PC-9 (cell line): ENCODE measurements around the gene FBXL14. TPM values are rescaled to one million over a fixed set of nuclear protein-coding genes. Genes with fewer than 3 reads are reported as not detected.
"Not testable (repeated sequence)": the region's sequence is repeated elsewhere in the genome, so short reads cannot be mapped to it uniquely, and the experiment has no call there.

Source experiments
- BruUV-seq: library from RNA; stranded (reverse); fragments of 400-500 nt; replicated peaks from 2 replicates; lab custom pipeline; 2021; lab: Mats Ljungman, UMichigan
- CTCF ChIA-PET: fragments of 300-600 bp; sonication (Branson Sonifier 250); formaldehyde crosslinking; loops from one replicate; lab custom pipeline; 2022; ENCODE audit warnings: antibody characterized with exemption; lab: Charles Lee
- POLR2A ChIA-PET: fragments of 300-600 bp; sonication (Branson Sonifier 250); formaldehyde crosslinking; loops from one replicate; lab custom pipeline; 2022; ENCODE audit warnings: antibody characterized with exemption; ENCODE audit not compliant: unreplicated experiment; lab: Charles Lee
- DNase-seq, 2 experiments: peaks; one replicate each; pipeline versions ENCODE4 v3.0.0 to v3.0.0-alpha.2; 2015 to 2022; ENCODE audit warnings: mixed read lengths in 1 of 2
- H2AFZ ChIP-seq: fragments of 200-600 bp; sonication (generic); 2 replicates; pipeline ENCODE4 v1.8.1; 2017; ENCODE audit warnings: antibody characterized with exemption
- H3F3A ChIP-seq: fragments of 200-600 bp; sonication (generic); 2 replicates; pipeline ENCODE4 v1.8.1; 2017; ENCODE audit warnings: antibody characterized with exemption, mild to moderate bottlenecking, low read depth; ENCODE audit not compliant: insufficient read depth
- H3K27ac ChIP-seq: fragments of 200-600 bp; sonication (generic); 2 replicates; pipeline ENCODE4 v1.6.1; 2016; ENCODE audit warnings: mixed run types
- H3K27me3 ChIP-seq: fragments of 200-600 bp; sonication (generic); 2 replicates; pipeline ENCODE4 v1.6.1; 2016; ENCODE audit warnings: low read depth, mixed run types; ENCODE audit not compliant: insufficient read depth
- H3K36me3 ChIP-seq: fragments of 200-600 bp; sonication (generic); 2 replicates; pipeline ENCODE4 v1.6.1; 2016; ENCODE audit warnings: low read depth, mixed run types
- H3K4me1 ChIP-seq: fragments of 200-600 bp; sonication (generic); replicated peaks from 2 replicates; pipeline ENCODE4 v1.6.1; 2016; ENCODE audit warnings: mixed run types; ENCODE audit not compliant: insufficient read depth
- H3K4me2 ChIP-seq: fragments of 200-600 bp; sonication (generic); 2 replicates; pipeline ENCODE4 v1.6.1; 2017; ENCODE audit warnings: mixed run types
- H3K4me3 ChIP-seq: fragments of 200-600 bp; sonication (generic); 2 replicates; pipeline ENCODE4 v1.6.1; 2016; ENCODE audit warnings: mixed run types
- H3K79me2 ChIP-seq: fragments of 200-600 bp; sonication (generic); 2 replicates; pipeline ENCODE4 v1.6.1; 2017; ENCODE audit warnings: low read depth, mixed run types
- H3K9me2 ChIP-seq: fragments of 200-600 bp; sonication (generic); 2 replicates; pipeline ENCODE4 v1.8.1; 2017; ENCODE audit warnings: mild to moderate bottlenecking; ENCODE audit not compliant: insufficient read depth
- H3K9me3 ChIP-seq: fragments of 200-600 bp; sonication (generic); 2 replicates; pipeline ENCODE4 v1.8.1; 2016; ENCODE audit warnings: low read depth; ENCODE audit not compliant: insufficient read depth
- H4K20me1 ChIP-seq: fragments of 200-600 bp; sonication (generic); 2 replicates; pipeline ENCODE4 v1.8.1; 2017; ENCODE audit not compliant: insufficient read depth
- CTCF ChIP-seq: fragments of 200-600 bp; sonication (generic); conservative IDR thresholded peaks from 2 replicates; pipeline ENCODE4 v1.6.1; 2017; ENCODE audit warnings: mixed run types, antibody characterized with exemption, mild to moderate bottlenecking, moderate library complexity
- EZH2 ChIP-seq: fragments of 200-600 bp; sonication (generic); IDR thresholded peaks from 2 replicates; pipeline ENCODE4 v1.8.0; 2017; ENCODE audit warnings: antibody characterized with exemption, low read depth
- intact Hi-C: fragments of 100-400 bp; cut with micrococcal nuclease; formaldehyde crosslinking; loops from one replicate; pipeline ENCODE4 v1.10.0; 2022; ENCODE audit not compliant: unreplicated experiment
- total RNA-seq: library from RNA; stranded (reverse); gene quantifications from 2 replicates; pipeline ENCODE4 v1.2.3, GENCODE V29; 2021

Gene FBXL14
- total RNA-seq, 1 experiment from 2014 or later, result 21.1 TPM

- Histone ChIP-seq H3F3A (peaks cover 20% of the 10 kb centered on the region), H2AFZ (peak overlapping the region; percentile 80), H3K4me1 (peaks cover 29% of the 10 kb centered on the region), H3K4me2 (peak overlapping the region; percentile 78), H3K79me2 (no peaks in the 10 kb centered on the region), H3K36me3 (no peaks in the 10 kb centered on the region), H3K27me3 (no peaks in the 10 kb centered on the region), H3K9me3 (no peaks in the 10 kb centered on the region), H3K4me3 (peak overlapping the region; percentile 47), H3K27ac (peak overlapping the region; percentile 64), H4K20me1 (no peaks in the 10 kb centered on the region), H3K9me2 (no peaks in the 10 kb centered on the region)
- POLR2A ChIA-PET, result interaction anchor here (0.7 to 1.2 kb wide), 3 partner anchors 11 to 497 kb away, joined by 5 to 6 read pairs (median 6); partner anchors contain the start of gene FBXL14
- peak; percentile 90 for TF ChIP-seq CTCF
- TF ChIP-seq EZH2, result no peak
- peak; percentile 74 to 83 for DNase-seq
- BruUV-seq, result TSS peak; percentile 99
- intact Hi-C loops, result loop anchor here (1.0 to 5.0 kb wide), 5 partner anchors 186 to 788 kb away; partner anchors contain the start of gene RAD52
- CTCF ChIA-PET, result interaction anchor here (1.7 kb wide), 1 partner anchor 487 kb away, joined by 10 read pairs; no protein-coding TSS in a partner anchor
Observed at GRCh38 chr12:1605129-1606020, 11.0 kb upstream of the FBXL14 start.

- Histone ChIP-seq H3K79me2 (no peaks in the 10 kb centered on the region), H3K4me2 (no peak overlapping the region), H4K20me1 (no peaks in the 10 kb centered on the region), H3K4me3 (no peak overlapping the region), H3K36me3 (no peaks in the 10 kb centered on the region), H3K9me2 (no peaks in the 10 kb centered on the region), H2AFZ (no peak overlapping the region), H3K4me1 (peaks cover 29% of the 10 kb centered on the region), H3K9me3 (no peaks in the 10 kb centered on the region), H3F3A (peaks cover 20% of the 10 kb centered on the region), H3K27me3 (no peaks in the 10 kb centered on the region), H3K27ac (no peak overlapping the region)
- TF ChIP-seq CTCF (no peak), EZH2 (no peak)
- DNase-seq, result no peak
- intact Hi-C loops, result no loop called here
- no TSS peak for BruUV-seq
- POLR2A ChIA-PET, result no interaction called here
- CTCF ChIA-PET, result interaction anchor here (1.0 to 1.7 kb wide), 2 partner anchors 486 kb away, joined by 3 to 10 read pairs; no protein-coding TSS in a partner anchor
Observed at GRCh38 chr12:1604464-1604863, 10.1 kb upstream of the FBXL14 start.

- H3K27me3 ChIP-seq, result no peaks in the 10 kb centered on the region
- no peak overlapping the region for H3K4me2 ChIP-seq
- no peaks in the 10 kb centered on the region for H3K9me2 ChIP-seq
- ChIA-PET CTCF (interaction anchor here (0.5 to 1.0 kb wide), 4 partner anchors 485 to 1532 kb away, joined by 3 read pairs; no protein-coding TSS in a partner anchor), POLR2A (interaction anchor here (0.6 to 0.7 kb wide), 2 partner anchors 69 to 213 kb away, joined by 3 to 7 read pairs; no protein-coding TSS in a partner anchor)
- no TSS peak for BruUV-seq
- DNase-seq, result no peak
- no peaks in the 10 kb centered on the region for H3K79me2 ChIP-seq
- H3F3A ChIP-seq, result peaks cover 20% of the 10 kb centered on the region
- peaks cover 24% of the 10 kb centered on the region for H3K4me1 ChIP-seq
- TF ChIP-seq EZH2, result no peak
- no peak for TF ChIP-seq CTCF
- H2AFZ ChIP-seq, result no peak overlapping the region
- no peaks in the 10 kb centered on the region for H3K36me3 ChIP-seq
- H3K4me3 ChIP-seq, result no peak overlapping the region
- no peaks in the 10 kb centered on the region for H3K9me3 ChIP-seq
- no peak overlapping the region for H3K27ac ChIP-seq
- H4K20me1 ChIP-seq, result no peaks in the 10 kb centered on the region
- intact Hi-C loops, result no loop called here
Observed at GRCh38 chr12:1603269-1603993, 9.1 kb upstream of the FBXL14 start.

GRCh38 chr12:1602706-1603105 lies 8.3 kb upstream of the FBXL14 start:
- Histone ChIP-seq H3F3A (peaks cover 24% of the 10 kb centered on the region), H3K4me1 (peaks cover 18% of the 10 kb centered on the region)
- H4K20me1 ChIP-seq, H3K4me2 ChIP-seq, H3K27me3 ChIP-seq, intact Hi-C loops, BruUV-seq, H2AFZ ChIP-seq, DNase-seq, H3K9me2 ChIP-seq, H3K79me2 ChIP-seq, H3K36me3 ChIP-seq, H3K27ac ChIP-seq, H3K4me3 ChIP-seq, H3K9me3 ChIP-seq: not testable (repeated sequence)
- ChIA-PET CTCF (interaction anchor here (0.6 to 0.7 kb wide), 2 partner anchors 825 to 1444 kb away, joined by 3 read pairs; no protein-coding TSS in a partner anchor), POLR2A (interaction anchor here (0.7 kb wide), 1 partner anchor 214 kb away, joined by 3 read pairs; no protein-coding TSS in a partner anchor)
